Measurements from ENCODE around the gene OR1M1.

- TF ChIP-seq CTCF (IDR thresholded peaks at IDR 0.05) = no peak
- no peak for TF ChIP-seq POLR2A (IDR thresholded peaks at IDR 0.05)
Observed at GRCh38 chr19:9076901-9077300, 10.0 kb upstream of the OR1M1 start.

Data from Peyer's patch (tissue), 4 donors.